Gastrocnemius medialis (tissue), 4 donors: ENCODE results near the gene PRMT1. TPM values are rescaled to one million over a fixed set of nuclear protein-coding genes. Genes with fewer than 3 reads are reported as not detected.

ENCODE experiments used
- ATAC-seq, 2 donors: fragments of 150-250 bp; one replicate each; pipeline ENCODE4 v1.9.1; 2016
- DNase-seq, 2 donors: peaks; one replicate each; pipeline ENCODE4 v3.0.0-alpha.2; 2019
- H3K27ac ChIP-seq, 4 donors: fragments of 200-600 bp; sonication (generic); 1 replicate in 1 of 4; 2 replicates in 3 of 4; pipeline ENCODE4 v1.5.1; 2016 to 2018; ENCODE audit warnings: mild to moderate bottlenecking in 2 of 4, moderate library complexity in 1 of 4
- H3K27me3 ChIP-seq, 3 donors: fragments of 200-600 bp; sonication (generic) in 2 of 3; 1 replicate in 1 of 3; 2 replicates in 2 of 3; pipeline versions ENCODE4 v1.5.1 to v1.6.0; 2016 to 2019; ENCODE audit warnings: mild to moderate bottlenecking in 1 of 3, moderate library complexity in 1 of 3
- H3K36me3 ChIP-seq, 2 donors: fragments of 200-600 bp; sonication (generic) in 1 of 2; one replicate each; pipeline ENCODE4 v1.5.1; 2017 to 2018
- H3K4me1 ChIP-seq, 2 donors: fragments of 200-600 bp; sonication (generic) in 1 of 2; one replicate each; pipeline ENCODE4 v1.5.1; 2016 to 2017; ENCODE audit warnings: mild to moderate bottlenecking in 2 of 2
- H3K4me3 ChIP-seq, 4 donors: fragments of 200-600 bp; sonication (generic) in 3 of 4; 1 replicate in 1 of 4; 2 replicates in 3 of 4; pipeline ENCODE4 v1.5.1; 2016 to 2019; ENCODE audit warnings: mild to moderate bottlenecking in 2 of 4
- H3K9me3 ChIP-seq, 3 donors: fragments of 200-600 bp; sonication (generic) in 2 of 3; 1 replicate in 1 of 3; 2 replicates in 2 of 3; pipeline ENCODE4 v1.5.1; 2016 to 2019
- POLR2A ChIP-seq, 2 donors: fragments of 450-650 bp; IDR thresholded peaks; one replicate each; pipeline ENCODE4 v1.6.1; 2017; ENCODE audit warnings: antibody characterized with exemption in 2 of 2, mild to moderate bottlenecking in 2 of 2, moderate library complexity in 2 of 2
- in situ Hi-C, 4 donors: fragments of 200-750 bp; cut with MboI; loops; one replicate each; pipeline versions ENCODE4 v1.15.0 to v1.8.0; 2017; ENCODE audit warnings: low sequenced_read_pairs in 4 of 4
- intact Hi-C: fragments of 100-400 bp; cut with DNase I; formaldehyde crosslinking; loops from one replicate; pipeline ENCODE4 v1.15.1; 2023; ENCODE audit warnings: low total_unique reads
- total RNA-seq, 4 donors: library from RNA; depleted of rRNA; stranded (reverse); fragments of >200 nt; gene quantifications; one replicate each; pipeline versions ENCODE4 v1.1.0 to v1.2.3, GENCODE V29; 2016
- TF ChIP-seq, protein P1 (sequence below), 5 experiments: fragments of 450-650 bp in 3 of 5; fragments of 200-600 bp in 2 of 5; sonication (generic) in 2 of 5; IDR thresholded peaks in 4 of 5; conservative IDR thresholded peaks in 1 of 5; 1 replicate in 4 of 5; 2 replicates in 1 of 5; pipeline ENCODE4 v1.5.1; 2016 to 2019; ENCODE audit warnings: antibody characterized with exemption in 5 of 5, mild to moderate bottlenecking in 3 of 5, moderate library complexity in 3 of 5

PRMT1 gene
- total RNA-seq, 4 donors from 2014 or later: 190 to 242 (median 229) TPM

DNA sequence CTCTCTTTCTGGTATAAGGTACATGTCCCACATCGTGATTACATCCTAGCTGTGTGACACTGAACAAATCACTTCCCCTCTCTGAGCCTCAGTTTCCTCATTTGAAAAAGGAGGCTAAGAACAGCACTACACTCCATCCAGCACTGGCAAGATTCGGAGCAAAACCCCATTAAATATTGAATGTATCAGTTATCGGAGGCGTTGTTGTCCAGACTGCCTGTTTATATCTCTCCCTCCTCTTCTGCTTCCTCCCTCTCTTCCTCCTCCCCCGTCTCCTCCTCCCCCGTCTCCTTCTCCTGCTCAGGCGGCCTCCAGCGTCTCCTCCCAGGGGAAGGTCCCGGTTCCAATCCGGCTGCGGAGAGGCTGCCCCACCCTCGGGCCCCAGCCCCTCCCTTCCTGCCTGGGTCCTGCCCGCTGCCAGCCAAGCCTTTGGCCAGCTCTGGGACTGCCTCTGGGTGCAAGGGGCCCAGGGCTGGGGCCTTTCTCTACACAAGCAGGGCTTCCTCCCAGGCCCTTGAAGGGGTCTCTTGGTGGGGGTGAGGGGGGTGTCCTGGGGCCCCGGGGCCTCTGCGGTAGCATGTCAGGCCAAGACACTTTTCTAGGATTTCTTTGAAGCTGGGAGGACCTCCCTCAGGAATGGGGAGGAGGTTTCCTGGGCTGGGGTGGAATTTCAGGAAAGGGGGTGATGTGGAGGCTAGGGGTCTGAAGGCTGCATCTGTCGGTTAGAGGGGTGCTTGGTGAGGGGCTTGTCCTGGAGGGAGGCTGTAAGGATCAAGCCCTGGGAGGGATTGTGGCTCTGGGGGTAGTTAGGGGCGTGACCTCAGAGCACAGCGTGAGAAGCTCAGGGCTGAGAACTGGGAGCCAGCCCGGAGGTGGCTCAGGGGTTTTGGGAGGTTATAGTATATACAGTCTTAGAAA is 39.0 kb upstream of the PRMT1 start:
- peaks cover 0 to 5% of the 10 kb centered on the region in 2 donors for H3K36me3 ChIP-seq

DNA sequence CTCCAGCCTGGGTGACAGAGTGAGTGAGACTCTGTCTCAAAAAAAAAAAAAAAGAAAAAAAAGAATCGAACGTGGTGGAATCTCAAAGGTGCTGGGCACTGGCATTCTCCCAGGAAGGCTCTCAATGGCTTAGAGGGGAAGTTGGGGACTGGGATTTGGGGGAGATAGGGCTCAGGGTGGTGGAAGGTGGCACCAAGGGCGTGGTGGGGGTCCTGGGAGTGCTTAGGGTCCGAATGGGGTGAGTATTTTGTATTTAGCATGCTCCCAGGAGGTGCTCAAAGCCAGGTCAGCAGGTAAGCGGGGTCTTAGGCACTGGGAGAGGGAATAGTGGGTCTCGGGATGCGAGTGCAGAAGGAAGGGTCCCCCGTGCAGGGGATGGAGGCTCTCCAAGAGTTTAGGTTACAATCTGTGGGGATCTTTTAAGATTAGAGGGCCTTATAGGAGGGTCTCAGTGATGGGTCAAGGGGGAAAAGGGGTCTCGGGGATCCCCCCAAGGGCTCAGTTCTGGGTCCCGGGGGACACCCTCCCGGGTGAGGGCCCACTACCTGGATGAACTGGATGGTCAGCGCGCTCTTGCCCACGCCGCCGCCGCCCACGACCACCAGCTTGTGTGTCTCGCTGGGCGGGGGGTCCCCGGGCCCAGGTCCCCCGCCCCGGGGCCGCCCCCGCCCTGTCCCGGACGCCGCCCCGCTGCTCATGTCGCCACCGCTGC is 37.5 kb upstream of the PRMT1 start:
- Histone ChIP-seq H3K36me3 (peaks cover 0 to 5% of the 10 kb centered on the region in 2 donors), H3K9me3 (no peaks in the 10 kb centered on the region), H3K4me1 (peaks cover 30 to 35% of the 10 kb centered on the region in 2 donors), H3K27me3 (no peaks in the 10 kb centered on the region), H3K27ac (peak overlapping the region; percentile 92 to 99 (median 96)), H3K4me3 (peak overlapping the region; percentile 64 to 95 (median 80))
- in situ Hi-C loops: no loop called here
- intact Hi-C loops: loop anchor here (1.0 to 5.0 kb wide), 7 partner anchors 38 to 388 kb away; partner anchors contain the start of genes AKT1S1, NOSIP, PRMT1 and PRRG2
- ATAC-seq (no peak), DNase-seq (peak in 1 of 2 donors; percentile 42)
- TF ChIP-seq, protein P1, sequence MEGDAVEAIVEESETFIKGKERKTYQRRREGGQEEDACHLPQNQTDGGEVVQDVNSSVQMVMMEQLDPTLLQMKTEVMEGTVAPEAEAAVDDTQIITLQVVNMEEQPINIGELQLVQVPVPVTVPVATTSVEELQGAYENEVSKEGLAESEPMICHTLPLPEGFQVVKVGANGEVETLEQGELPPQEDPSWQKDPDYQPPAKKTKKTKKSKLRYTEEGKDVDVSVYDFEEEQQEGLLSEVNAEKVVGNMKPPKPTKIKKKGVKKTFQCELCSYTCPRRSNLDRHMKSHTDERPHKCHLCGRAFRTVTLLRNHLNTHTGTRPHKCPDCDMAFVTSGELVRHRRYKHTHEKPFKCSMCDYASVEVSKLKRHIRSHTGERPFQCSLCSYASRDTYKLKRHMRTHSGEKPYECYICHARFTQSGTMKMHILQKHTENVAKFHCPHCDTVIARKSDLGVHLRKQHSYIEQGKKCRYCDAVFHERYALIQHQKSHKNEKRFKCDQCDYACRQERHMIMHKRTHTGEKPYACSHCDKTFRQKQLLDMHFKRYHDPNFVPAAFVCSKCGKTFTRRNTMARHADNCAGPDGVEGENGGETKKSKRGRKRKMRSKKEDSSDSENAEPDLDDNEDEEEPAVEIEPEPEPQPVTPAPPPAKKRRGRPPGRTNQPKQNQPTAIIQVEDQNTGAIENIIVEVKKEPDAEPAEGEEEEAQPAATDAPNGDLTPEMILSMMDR (IDR thresholded peaks at IDR 0.05 in 4 of 5, conservative IDR thresholded peaks at IDR 0.05 in 1 of 5): no peak
- peak in 1 of 2 donors; percentile 2 for TF ChIP-seq POLR2A (IDR thresholded peaks at IDR 0.05)

More for the DNA sequence above, 39.0 kb upstream of the PRMT1 start:
- TF ChIP-seq POLR2A (IDR thresholded peaks at IDR 0.05): peak; percentile 9 to 29
- TF ChIP-seq, protein P1 (IDR thresholded peaks at IDR 0.05 in 4 of 5, conservative IDR thresholded peaks at IDR 0.05 in 1 of 5): no peak
- H3K9me3 ChIP-seq: no peaks in the 10 kb centered on the region
- intact Hi-C loops (no loop called here), in situ Hi-C loops (no loop called here)
- peaks cover 16 to 21% of the 10 kb centered on the region in 2 donors for H3K4me1 ChIP-seq
- peak overlapping the region; percentile 92 to 99 (median 96) for H3K27ac ChIP-seq
- no peaks in the 10 kb centered on the region for H3K27me3 ChIP-seq
- DNase-seq: peak; percentile 76 to 80
- ATAC-seq: no peak
- peak overlapping the region; percentile 64 to 95 (median 80) for H3K4me3 ChIP-seq

DNA sequence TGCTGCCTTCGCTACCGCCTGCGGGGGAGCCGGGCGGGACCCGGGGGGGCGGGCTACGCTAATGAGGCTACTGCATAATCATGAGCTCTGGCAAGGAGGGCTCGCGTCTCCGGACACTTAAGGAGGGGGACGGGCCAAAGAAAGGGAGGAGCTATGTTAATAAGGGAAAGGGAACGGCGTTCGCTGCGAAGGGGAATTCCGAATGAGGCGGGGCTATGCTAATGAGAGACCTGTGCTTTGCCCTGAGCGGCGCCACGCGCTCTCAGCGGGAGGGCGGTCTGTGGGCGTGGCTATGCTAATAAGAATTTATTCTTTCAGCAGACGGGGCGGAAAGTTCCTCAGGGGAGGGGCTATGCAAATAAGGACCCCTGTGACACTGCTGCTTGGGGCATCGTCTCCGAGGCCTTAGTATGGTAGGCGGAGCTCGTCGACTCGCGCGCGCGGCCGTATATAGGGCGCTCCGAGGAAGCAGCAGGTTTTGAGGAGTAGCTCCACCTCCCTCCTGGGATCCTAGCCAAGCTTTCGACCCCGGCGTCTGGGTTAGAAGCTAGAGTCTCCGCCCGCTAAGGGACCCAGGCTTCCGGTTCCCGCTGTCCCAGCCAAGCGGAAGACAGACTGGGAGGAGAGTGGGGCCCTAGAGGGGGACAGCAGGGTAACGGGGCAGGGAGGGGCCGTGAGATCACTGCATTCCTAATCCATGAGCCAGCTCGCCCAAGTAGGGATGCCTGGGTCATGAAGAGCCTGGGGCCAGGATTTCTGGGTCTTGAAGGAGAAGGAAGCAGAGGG is 36.8 kb upstream of the PRMT1 start, which contains the start of gene RRAS:
Gene RRAS (minus strand): TSS at position 31 of the 786 bp plus-strand sequence. CDS start 45 bp downstream, outside the sequence.
- peaks cover 0 to 4% of the 10 kb centered on the region in 2 donors for H3K36me3 ChIP-seq
- no peaks in the 10 kb centered on the region for H3K27me3 ChIP-seq
- H3K9me3 ChIP-seq: no peaks in the 10 kb centered on the region
- ATAC-seq (peak; percentile 74 to 76), DNase-seq (peak; percentile 100)
- in situ Hi-C loops (no loop called here), intact Hi-C loops (loop anchor here (1.0 to 5.0 kb wide), 7 partner anchors 37 to 387 kb away; partner anchors contain the start of genes AKT1S1, NOSIP, PRMT1 and PRRG2)
- peak within 1 kb of the TSS; percentile 93 to 99 (median 97) for H3K27ac ChIP-seq
- H3K4me3 ChIP-seq: peak within 1 kb of the TSS; percentile 64 to 95 (median 80)
- H3K4me1 ChIP-seq: peaks cover 31 to 37% of the 10 kb centered on the region in 2 donors
- TF ChIP-seq POLR2A (IDR thresholded peaks at IDR 0.05): peak; percentile 84 to 94
- TF ChIP-seq, protein P1 (IDR thresholded peaks at IDR 0.05 in 4 of 5, conservative IDR thresholded peaks at IDR 0.05 in 1 of 5): no peak
